ENCODE measurements around the gene KDELR1.

KDELR1 gene

DNA sequence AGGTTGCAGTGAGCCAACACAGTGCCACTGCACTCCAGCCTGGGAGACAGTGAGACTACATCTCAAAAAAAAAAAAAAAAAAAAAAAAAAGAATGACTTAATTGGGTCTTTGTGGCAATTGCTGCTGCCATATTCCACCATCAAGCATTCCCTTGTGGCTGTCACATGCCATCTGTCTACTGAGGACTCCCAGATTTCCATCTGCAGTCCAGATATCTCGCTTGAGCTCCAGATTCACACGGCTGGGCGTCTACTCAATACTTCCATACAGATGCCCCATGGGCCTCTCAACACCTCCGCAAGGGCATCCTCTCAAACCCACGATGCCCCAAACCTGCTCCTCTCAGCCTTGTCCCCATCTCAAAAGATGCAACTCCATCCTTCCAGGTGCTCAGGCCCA, 40.5 kb downstream of the KDELR1 start:
- Histone ChIP-seq H3K27ac (ENCODE audit: low read length) (no peak overlapping the region), H3K9me3 (ENCODE audit: control insufficient read depth, low read depth, low read length) (no peaks in the 10 kb centered on the region), H3K9ac (ENCODE audit: low read length) (no peak overlapping the region), H3K4me1 (ENCODE audit: control insufficient read depth, low read depth, low read length) (no peaks in the 10 kb centered on the region), H3K4me3 (ENCODE audit: low read length) (no peak overlapping the region), H3K36me3 (ENCODE audit: control insufficient read depth, low read depth, low read length) (no peaks in the 10 kb centered on the region), H3K27me3 (ENCODE audit: control insufficient read depth, insufficient read depth, low read length) (no peaks in the 10 kb centered on the region)

GRCh38 chr19:48348737-48349136, 42.6 kb downstream of the KDELR1 start:
- H3K27ac ChIP-seq (ENCODE audit: low read length), result no peak overlapping the region
- H3K9ac ChIP-seq (ENCODE audit: low read length), result no peak overlapping the region
- H3K4me3 ChIP-seq (ENCODE audit: low read length), result no peak overlapping the region
- H3K4me1 ChIP-seq (ENCODE audit: control insufficient read depth, low read depth, low read length), result no peaks in the 10 kb centered on the region
- no peaks in the 10 kb centered on the region for H3K9me3 ChIP-seq (ENCODE audit: control insufficient read depth, low read depth, low read length)
- no peaks in the 10 kb centered on the region for H3K27me3 ChIP-seq (ENCODE audit: control insufficient read depth, insufficient read depth, low read length)
- no peaks in the 10 kb centered on the region for H3K36me3 ChIP-seq (ENCODE audit: control insufficient read depth, low read depth, low read length)

- H3K4me1 ChIP-seq (ENCODE audit: control insufficient read depth, low read depth, low read length), result no peaks in the 10 kb centered on the region
- no peaks in the 10 kb centered on the region for H3K36me3 ChIP-seq (ENCODE audit: control insufficient read depth, low read depth, low read length)
- no peaks in the 10 kb centered on the region for H3K27me3 ChIP-seq (ENCODE audit: control insufficient read depth, insufficient read depth, low read length)
- H3K4me3 ChIP-seq (ENCODE audit: low read length), result no peak overlapping the region
- no peak overlapping the region for H3K9ac ChIP-seq (ENCODE audit: low read length)
- H3K9me3 ChIP-seq (ENCODE audit: control insufficient read depth, low read depth, low read length), result no peaks in the 10 kb centered on the region
- no peak overlapping the region for H3K27ac ChIP-seq (ENCODE audit: low read length)
Measured at GRCh38 chr19:48348045-48348444, 43.3 kb downstream of the KDELR1 start.

- Histone ChIP-seq H3K27ac (ENCODE audit: low read length) (no peak overlapping the region), H3K4me3 (ENCODE audit: low read length) (no peak overlapping the region), H3K27me3 (ENCODE audit: control insufficient read depth, insufficient read depth, low read length) (no peaks in the 10 kb centered on the region), H3K9ac (ENCODE audit: low read length) (no peak overlapping the region), H3K9me3 (ENCODE audit: control insufficient read depth, low read depth, low read length) (no peaks in the 10 kb centered on the region), H3K36me3 (ENCODE audit: control insufficient read depth, low read depth, low read length) (no peaks in the 10 kb centered on the region), H3K4me1 (ENCODE audit: control insufficient read depth, low read depth, low read length) (no peaks in the 10 kb centered on the region)
Measured at GRCh38 chr19:48346191-48346590, 45.2 kb downstream of the KDELR1 start.

- Histone ChIP-seq H3K4me3 (ENCODE audit: low read length) (no peak overlapping the region), H3K36me3 (ENCODE audit: control insufficient read depth, low read depth, low read length) (no peaks in the 10 kb centered on the region), H3K4me1 (ENCODE audit: control insufficient read depth, low read depth, low read length) (no peaks in the 10 kb centered on the region), H3K9me3 (ENCODE audit: control insufficient read depth, low read depth, low read length) (no peaks in the 10 kb centered on the region), H3K27me3 (ENCODE audit: control insufficient read depth, insufficient read depth, low read length) (no peaks in the 10 kb centered on the region), H3K27ac (ENCODE audit: low read length) (no peak overlapping the region), H3K9ac (ENCODE audit: low read length) (no peak overlapping the region)
Measured at GRCh38 chr19:48344892-48345291, 46.5 kb downstream of the KDELR1 start.

GRCh38 chr19:48342841-48343540, 48.4 kb downstream of the KDELR1 start:
- no peaks in the 10 kb centered on the region for H3K36me3 ChIP-seq (ENCODE audit: control insufficient read depth, low read depth, low read length)
- H3K27me3 ChIP-seq (ENCODE audit: control insufficient read depth, insufficient read depth, low read length), result no peaks in the 10 kb centered on the region
- H3K4me3 ChIP-seq (ENCODE audit: low read length), result no peak overlapping the region
- H3K9me3 ChIP-seq (ENCODE audit: control insufficient read depth, low read depth, low read length), result no peaks in the 10 kb centered on the region
- H3K27ac ChIP-seq (ENCODE audit: low read length), result no peak overlapping the region
- no peaks in the 10 kb centered on the region for H3K4me1 ChIP-seq (ENCODE audit: control insufficient read depth, low read depth, low read length)
- no peak overlapping the region for H3K9ac ChIP-seq (ENCODE audit: low read length)

- no peak overlapping the region for H3K27ac ChIP-seq (ENCODE audit: low read length)
Measured at GRCh38 chr19:48342414-48342738, 49.0 kb downstream of the KDELR1 start.

DNA sequence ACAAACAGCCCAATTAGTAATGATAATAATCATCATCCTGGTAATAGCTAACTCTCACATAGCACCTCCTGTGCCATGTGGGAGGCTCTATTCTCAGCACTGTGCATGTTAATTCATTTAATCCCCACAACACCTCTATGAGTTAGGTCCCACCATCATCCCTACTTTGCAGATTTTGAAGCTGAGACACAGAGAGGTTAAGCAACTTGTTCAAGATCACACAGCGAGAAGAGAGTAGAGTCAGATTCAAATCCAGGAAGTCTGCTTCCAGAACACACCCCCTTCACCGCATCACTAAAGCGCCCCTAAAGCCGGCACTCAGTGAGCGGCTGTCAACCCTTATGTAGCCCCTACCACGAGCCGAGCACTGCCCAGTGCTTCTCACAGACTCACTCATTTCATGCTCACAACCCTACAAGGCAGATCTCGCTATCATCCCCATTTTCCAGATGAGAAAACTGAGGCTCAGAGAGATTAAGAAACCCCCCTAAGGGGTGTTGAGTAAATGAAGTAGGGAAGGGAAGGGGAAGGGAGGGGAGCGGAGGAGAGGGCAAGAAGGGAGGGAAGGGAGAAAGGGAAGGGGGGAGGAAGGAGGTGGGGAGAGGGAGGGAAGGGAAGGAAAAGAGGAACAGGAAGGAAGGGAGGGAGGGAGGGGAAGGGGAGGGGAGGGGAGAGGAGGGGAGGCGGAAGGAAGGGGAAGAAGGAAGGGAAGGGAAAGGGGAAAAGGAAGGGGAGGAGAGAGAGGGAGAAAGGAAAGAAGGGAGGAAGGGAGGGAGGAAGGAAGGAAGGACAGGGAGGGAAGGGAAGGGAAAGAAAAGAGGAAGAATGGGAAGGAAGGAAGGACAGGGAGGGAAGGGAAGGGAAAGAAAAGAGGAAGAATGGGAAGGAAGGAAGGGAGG, 49.6 kb downstream of the KDELR1 start:
- Histone ChIP-seq H3K27ac (ENCODE audit: low read length) (no peak overlapping the region), H3K4me1 (ENCODE audit: control insufficient read depth, low read depth, low read length) (no peaks in the 10 kb centered on the region), H3K4me3 (ENCODE audit: low read length) (no peak overlapping the region), H3K9me3 (ENCODE audit: control insufficient read depth, low read depth, low read length) (no peaks in the 10 kb centered on the region), H3K36me3 (ENCODE audit: control insufficient read depth, low read depth, low read length) (no peaks in the 10 kb centered on the region), H3K9ac (ENCODE audit: low read length) (no peak overlapping the region), H3K27me3 (ENCODE audit: control insufficient read depth, insufficient read depth, low read length) (no peaks in the 10 kb centered on the region)

More at GRCh38 chr19:48342414-48342738, 49.0 kb downstream of the KDELR1 start:
- H3K27me3 ChIP-seq (ENCODE audit: control insufficient read depth, insufficient read depth, low read length), result no peaks in the 10 kb centered on the region
- H3K4me1 ChIP-seq (ENCODE audit: control insufficient read depth, low read depth, low read length), result no peaks in the 10 kb centered on the region
- H3K4me3 ChIP-seq (ENCODE audit: low read length), result no peak overlapping the region
- no peaks in the 10 kb centered on the region for H3K36me3 ChIP-seq (ENCODE audit: control insufficient read depth, low read depth, low read length)
- no peak overlapping the region for H3K9ac ChIP-seq (ENCODE audit: low read length)
- H3K9me3 ChIP-seq (ENCODE audit: control insufficient read depth, low read depth, low read length), result no peaks in the 10 kb centered on the region

DNA sequence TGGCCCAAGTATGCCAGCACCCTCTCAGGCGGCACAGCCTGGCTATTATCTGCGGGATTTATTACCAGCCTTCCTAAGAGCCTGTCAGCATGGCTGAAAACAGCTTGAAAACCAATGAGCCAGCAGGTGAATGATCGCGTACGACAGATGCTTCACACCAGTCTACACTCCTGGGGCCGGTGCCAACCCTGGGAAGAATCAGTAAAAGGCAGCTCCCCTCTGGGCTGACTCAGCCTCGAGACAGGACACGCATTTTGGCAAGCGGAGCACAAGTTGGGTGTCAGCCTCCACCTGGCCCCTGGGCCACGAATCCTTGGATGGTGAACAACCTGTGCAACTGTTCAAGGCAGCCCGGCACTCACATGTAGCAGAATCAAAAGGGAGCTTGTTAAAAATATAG, 50.4 kb downstream of the KDELR1 start:
- Histone ChIP-seq H3K27ac (ENCODE audit: low read length) (no peak overlapping the region), H3K9ac (ENCODE audit: low read length) (no peak overlapping the region), H3K4me1 (ENCODE audit: control insufficient read depth, low read depth, low read length) (no peaks in the 10 kb centered on the region), H3K27me3 (ENCODE audit: control insufficient read depth, insufficient read depth, low read length) (no peaks in the 10 kb centered on the region), H3K36me3 (ENCODE audit: control insufficient read depth, low read depth, low read length) (no peaks in the 10 kb centered on the region), H3K4me3 (ENCODE audit: low read length) (no peak overlapping the region), H3K9me3 (ENCODE audit: control insufficient read depth, low read depth, low read length) (no peaks in the 10 kb centered on the region)

DNA sequence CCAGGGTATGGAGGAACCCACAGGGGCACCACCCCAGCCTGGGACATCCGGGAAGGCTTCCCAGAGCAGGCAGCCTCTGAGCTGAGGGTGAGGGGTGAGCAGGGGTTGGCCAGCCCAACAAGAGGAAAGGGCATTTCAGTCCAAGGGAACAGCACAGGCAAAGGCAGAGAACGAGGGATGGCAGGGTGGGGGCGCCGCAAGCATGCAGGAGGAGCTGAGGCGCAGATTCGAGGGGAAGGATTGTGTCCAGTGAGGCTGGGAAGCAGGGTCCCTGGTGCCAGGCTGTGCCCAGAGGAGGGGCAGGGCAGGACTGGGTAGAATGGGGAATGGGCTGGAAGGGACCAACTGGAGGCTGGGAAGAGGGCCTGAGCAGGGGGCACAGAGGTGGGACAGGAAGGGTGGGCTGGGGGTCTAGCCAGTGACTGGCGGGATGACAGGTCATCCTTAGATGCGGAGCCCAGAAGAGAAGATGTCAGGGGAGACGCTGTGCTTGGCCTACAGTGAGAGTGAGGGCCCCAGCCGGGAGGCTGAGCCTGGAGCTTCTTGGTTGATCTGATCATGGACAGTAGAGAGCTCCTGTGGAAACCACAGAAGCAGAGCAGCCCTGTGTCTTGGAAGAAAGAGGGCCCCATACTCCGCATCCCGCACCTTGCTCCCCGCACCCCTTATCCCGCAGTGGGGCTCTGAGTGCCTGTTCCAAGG, 52.4 kb downstream of the KDELR1 start:
- Histone ChIP-seq H3K9ac (ENCODE audit: low read length) (no peak overlapping the region), H3K4me1 (ENCODE audit: control insufficient read depth, low read depth, low read length) (no peaks in the 10 kb centered on the region), H3K9me3 (ENCODE audit: control insufficient read depth, low read depth, low read length) (no peaks in the 10 kb centered on the region), H3K27me3 (ENCODE audit: control insufficient read depth, insufficient read depth, low read length) (no peaks in the 10 kb centered on the region), H3K27ac (ENCODE audit: low read length) (no peak overlapping the region), H3K36me3 (ENCODE audit: control insufficient read depth, low read depth, low read length) (no peaks in the 10 kb centered on the region), H3K4me3 (ENCODE audit: low read length) (no peak overlapping the region)

DNA sequence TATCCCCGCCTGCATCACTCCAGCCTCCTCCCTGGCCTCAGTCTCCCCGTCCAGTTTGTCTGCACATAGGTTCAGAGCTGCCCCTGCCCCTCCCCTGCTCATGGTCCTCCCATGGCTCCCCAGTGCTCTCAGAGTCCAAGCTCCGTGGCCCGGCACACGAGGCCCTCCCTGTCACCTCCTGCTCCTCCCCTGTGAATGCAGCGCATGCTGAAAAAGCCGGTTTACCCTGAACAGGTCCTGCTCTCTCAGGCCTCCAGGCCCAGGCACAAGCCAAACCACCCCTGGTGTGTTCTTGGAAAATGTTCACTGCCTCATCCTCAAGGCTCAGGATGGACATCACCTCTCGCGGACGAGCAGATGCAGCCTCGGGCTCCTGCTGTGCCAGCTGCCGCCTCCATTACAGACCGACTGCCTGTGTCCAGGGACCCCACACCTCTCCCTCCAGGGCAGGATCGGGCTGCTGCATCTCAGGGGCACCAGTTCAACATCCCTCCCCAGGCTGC, 53.0 kb downstream of the KDELR1 start:
- Histone ChIP-seq H3K9ac (ENCODE audit: low read length) (no peak overlapping the region), H3K27me3 (ENCODE audit: control insufficient read depth, insufficient read depth, low read length) (no peaks in the 10 kb centered on the region), H3K27ac (ENCODE audit: low read length) (no peak overlapping the region)

More for the DNA sequence above, 53.0 kb downstream of the KDELR1 start:
- Histone ChIP-seq H3K4me1 (ENCODE audit: control insufficient read depth, low read depth, low read length) (peaks cover 4% of the 10 kb centered on the region), H3K36me3 (ENCODE audit: control insufficient read depth, low read depth, low read length) (no peaks in the 10 kb centered on the region), H3K4me3 (ENCODE audit: low read length) (no peak overlapping the region), H3K9me3 (ENCODE audit: control insufficient read depth, low read depth, low read length) (no peaks in the 10 kb centered on the region)
